Suprapubic skin (tissue), 3 donors: ENCODE results near the gene DAGLA.

Experiments
- EP300 ChIP-seq: sonication (generic); formaldehyde crosslinking; IDR thresholded peaks from one replicate; pipeline ENCODE4 v1.6.1; 2017; ENCODE audit warnings: antibody characterized with exemption
- POLR2A ChIP-seq, 2 donors: fragments of 450-650 bp; IDR thresholded peaks; one replicate each; pipeline ENCODE4 v1.6.1; 2017; ENCODE audit warnings: antibody characterized with exemption in 2 of 2, mild to moderate bottlenecking in 2 of 2, moderate library complexity in 2 of 2
- TF ChIP-seq, protein P1 (sequence below), 2 donors: fragments of 200-600 bp in 1 of 2; fragments of 450-650 bp in 1 of 2; sonication (generic) in 1 of 2; IDR thresholded peaks; one replicate each; pipeline ENCODE4 v1.5.1; 2016 to 2019; ENCODE audit warnings: antibody characterized with exemption in 2 of 2, mild to moderate bottlenecking in 1 of 2, moderate library complexity in 1 of 2

DNA sequence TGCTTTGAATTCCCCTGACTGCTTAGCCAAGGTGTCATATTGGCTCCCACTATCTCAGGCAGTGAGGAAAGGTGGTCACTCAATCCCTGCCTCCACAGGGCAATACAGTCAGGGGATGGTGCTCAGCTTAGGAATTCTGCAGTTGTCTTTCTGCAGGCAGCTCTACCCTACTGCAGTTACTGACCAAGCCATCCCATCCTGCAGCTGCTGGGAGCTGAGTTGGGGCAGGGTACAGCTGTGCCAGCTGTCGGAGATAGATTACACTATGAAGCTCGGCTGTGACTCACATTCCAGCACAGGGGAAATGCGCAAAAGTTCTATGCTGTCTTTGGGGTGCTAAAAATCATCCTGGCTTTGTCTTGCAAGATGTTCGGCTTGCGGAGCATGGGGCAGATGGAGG is 4.4 kb upstream of the DAGLA start:
- TF ChIP-seq, protein P1, sequence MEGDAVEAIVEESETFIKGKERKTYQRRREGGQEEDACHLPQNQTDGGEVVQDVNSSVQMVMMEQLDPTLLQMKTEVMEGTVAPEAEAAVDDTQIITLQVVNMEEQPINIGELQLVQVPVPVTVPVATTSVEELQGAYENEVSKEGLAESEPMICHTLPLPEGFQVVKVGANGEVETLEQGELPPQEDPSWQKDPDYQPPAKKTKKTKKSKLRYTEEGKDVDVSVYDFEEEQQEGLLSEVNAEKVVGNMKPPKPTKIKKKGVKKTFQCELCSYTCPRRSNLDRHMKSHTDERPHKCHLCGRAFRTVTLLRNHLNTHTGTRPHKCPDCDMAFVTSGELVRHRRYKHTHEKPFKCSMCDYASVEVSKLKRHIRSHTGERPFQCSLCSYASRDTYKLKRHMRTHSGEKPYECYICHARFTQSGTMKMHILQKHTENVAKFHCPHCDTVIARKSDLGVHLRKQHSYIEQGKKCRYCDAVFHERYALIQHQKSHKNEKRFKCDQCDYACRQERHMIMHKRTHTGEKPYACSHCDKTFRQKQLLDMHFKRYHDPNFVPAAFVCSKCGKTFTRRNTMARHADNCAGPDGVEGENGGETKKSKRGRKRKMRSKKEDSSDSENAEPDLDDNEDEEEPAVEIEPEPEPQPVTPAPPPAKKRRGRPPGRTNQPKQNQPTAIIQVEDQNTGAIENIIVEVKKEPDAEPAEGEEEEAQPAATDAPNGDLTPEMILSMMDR (IDR thresholded peaks at IDR 0.05), result no peak
- no peak for TF ChIP-seq EP300
- no peak for TF ChIP-seq POLR2A (IDR thresholded peaks at IDR 0.05)
